Ishikawa (cell line): ENCODE results near the gene DKK3.

Source experiments
- CEBPB ChIP-seq: IDR thresholded peaks from 2 replicates; pipeline ENCODE4 v1.6.1; 2012
- CREB1 ChIP-seq: IDR thresholded peaks from 2 replicates; pipeline ENCODE4 v1.6.1; 2012; ENCODE audit warnings: low read depth
- EGR1 ChIP-seq: IDR thresholded peaks from 2 replicates; pipeline ENCODE4 v1.6.1; 2012
- EP300 ChIP-seq: IDR thresholded peaks from 2 replicates; pipeline ENCODE4 v1.6.1; 2012; ENCODE audit warnings: borderline replicate concordance
- FOXM1 ChIP-seq: IDR thresholded peaks from 2 replicates; pipeline ENCODE4 v1.6.1; 2012; ENCODE audit warnings: low read depth, borderline replicate concordance
- MAX ChIP-seq: IDR thresholded peaks from 2 replicates; pipeline ENCODE4 v1.6.1; 2012
- NFIC ChIP-seq: IDR thresholded peaks from 2 replicates; pipeline ENCODE4 v1.6.1; 2012
- RAD21 ChIP-seq: IDR thresholded peaks from 2 replicates; pipeline ENCODE4 v1.6.1; 2012; ENCODE audit warnings: low read depth
- REST ChIP-seq: IDR thresholded peaks from 2 replicates; pipeline ENCODE4 v1.6.1; 2012; ENCODE audit warnings: low read depth, mild to moderate bottlenecking
- TAF1 ChIP-seq: IDR thresholded peaks from 2 replicates; pipeline ENCODE4 v1.6.1; 2012; ENCODE audit warnings: low read depth, mild to moderate bottlenecking
- TCF12 ChIP-seq: IDR thresholded peaks from 2 replicates; pipeline ENCODE4 v1.6.1; 2012; ENCODE audit warnings: low read depth
- TEAD4 ChIP-seq: IDR thresholded peaks from 2 replicates; pipeline ENCODE4 v1.6.1; 2012
- USF1 ChIP-seq: IDR thresholded peaks from 2 replicates; pipeline ENCODE4 v1.6.1; 2012
- YY1 ChIP-seq: IDR thresholded peaks from 2 replicates; pipeline ENCODE4 v1.6.1; 2012; ENCODE audit warnings: low read depth
- ZBTB7A ChIP-seq: IDR thresholded peaks from 2 replicates; pipeline ENCODE4 v1.6.1; 2012; ENCODE audit warnings: low read depth

The DKK3 gene

GRCh38 chr11:12046636-12047236 is 38.3 kb upstream of the DKK3 start:
- TF ChIP-seq TAF1 (no peak), CEBPB (no peak), FOXM1 (no peak), CREB1 (no peak)

- TF ChIP-seq ZBTB7A: no peak
- no peak for TF ChIP-seq TEAD4
- TF ChIP-seq REST: no peak
- TF ChIP-seq FOXM1: no peak
- no peak for TF ChIP-seq RAD21
Observed at GRCh38 chr11:12045914-12046635, 37.6 kb upstream of the DKK3 start.

GRCh38 chr11:12044799-12045198 is 36.4 kb upstream of the DKK3 start:
- TF ChIP-seq CEBPB: no peak
- TF ChIP-seq YY1: no peak

- TF ChIP-seq RAD21 (peak; percentile 99), ZBTB7A (peak; percentile 25; the same call in 1 of the 2 replicates), TEAD4 (peak; percentile 92), NFIC (peak; percentile 66), TCF12 (peak; percentile 86), CREB1 (no peak), CEBPB (0 out of 2 replicates have a peak, but pooled peaks have one; percentile 3), TAF1 (peak; percentile 24; the same call in 1 of the 2 replicates), REST (no peak), EGR1 (no peak), EP300 (peak; percentile 79; the same call in 1 of the 2 replicates), MAX (peak; percentile 100), USF1 (peak; percentile 73), FOXM1 (peak; percentile 74; the same call in 1 of the 2 replicates), YY1 (peak; percentile 29; the same call in 1 of the 2 replicates)
Observed at GRCh38 chr11:12043959-12044791, 35.7 kb upstream of the DKK3 start.

- TF ChIP-seq TAF1 (no peak), EGR1 (no peak)
Observed at GRCh38 chr11:12043221-12043620, 34.8 kb upstream of the DKK3 start.

- TF ChIP-seq FOXM1 (peak; percentile 43; the same call in 1 of the 2 replicates), CEBPB (peak; percentile 53; the same call in 1 of the 2 replicates), TEAD4 (peak; percentile 69), USF1 (no peak), RAD21 (no peak), REST (no peak), TAF1 (no peak), YY1 (no peak), EGR1 (no peak), EP300 (peak; percentile 81), CREB1 (no peak), MAX (no peak), NFIC (peak; percentile 32; the same call in 1 of the 2 replicates), ZBTB7A (no peak), TCF12 (peak; percentile 65)
Observed at GRCh38 chr11:12042215-12042676, 33.8 kb upstream of the DKK3 start.
